IPS-NIHi7 (cell line): ENCODE measurements around the gene PARP12.

Experiments
- DNase-seq: peaks from one replicate; pipeline ENCODE4 v3.0.0; 2012; ENCODE audit warnings: mixed read lengths; ENCODE audit errors: extremely low spot score

PARP12 gene

DNA sequence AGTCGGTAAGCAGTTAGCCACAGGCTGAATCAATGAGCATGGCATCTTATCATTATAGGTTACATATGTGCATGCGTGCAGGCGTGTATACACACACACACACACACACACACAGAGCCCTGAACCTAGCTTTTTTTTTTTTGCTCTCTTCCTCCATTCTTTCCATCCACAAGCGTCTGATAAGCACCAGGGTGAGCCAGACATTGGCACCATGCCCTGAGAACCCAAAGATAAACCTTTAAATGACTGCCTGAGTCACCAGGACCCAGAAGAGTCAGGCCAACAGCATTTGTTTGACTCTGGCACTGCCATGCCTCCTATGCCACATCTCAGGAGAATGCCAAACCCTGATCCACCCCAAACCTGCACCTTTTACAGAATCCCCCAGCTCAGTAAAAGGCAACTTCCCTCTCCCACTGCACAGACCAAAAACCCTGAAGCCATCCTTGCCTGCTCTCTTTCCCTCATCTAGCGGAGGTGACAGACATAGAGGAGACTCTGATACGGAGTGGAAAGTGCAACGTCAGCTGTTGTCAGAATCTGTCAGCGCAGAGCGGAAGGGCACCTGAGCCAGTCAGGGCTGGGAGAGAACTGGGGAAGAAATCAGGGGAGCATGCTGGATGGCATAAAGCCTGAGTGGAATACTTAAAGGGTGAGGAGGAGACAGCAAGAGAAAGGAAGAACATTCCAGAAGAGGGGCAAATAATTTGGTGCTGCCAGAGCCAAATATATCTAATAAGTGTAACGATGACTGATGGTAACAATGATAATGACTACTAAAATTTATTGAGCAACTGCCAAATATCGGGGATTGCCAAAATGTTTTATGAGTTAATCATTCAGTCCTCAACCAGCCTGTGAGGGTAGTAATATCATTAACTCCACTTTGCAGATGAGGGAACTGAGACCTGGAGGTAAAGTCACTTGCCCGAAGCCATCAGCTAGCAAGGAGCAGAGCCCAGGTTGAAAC, 3.2 kb downstream of the PARP12 start:
- no peak for DNase-seq

DNA sequence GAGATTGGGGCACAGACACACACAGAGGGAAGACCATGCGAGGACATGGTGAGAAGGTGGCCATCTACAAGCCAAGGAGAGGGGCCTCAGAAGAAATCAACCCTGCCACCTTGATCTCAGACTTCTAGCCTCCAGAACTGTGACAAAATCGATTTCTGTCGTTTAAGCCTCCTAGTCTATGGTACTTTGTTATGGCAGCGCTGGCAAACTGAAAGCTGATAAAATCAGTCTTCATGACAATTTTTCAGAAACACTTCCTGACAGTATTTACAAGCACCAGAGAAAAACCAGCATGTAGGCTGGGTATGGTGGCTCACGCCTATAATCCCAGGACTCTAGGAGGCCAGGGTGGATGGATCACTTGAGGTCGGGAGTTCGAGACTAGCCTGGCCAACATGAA, 4.2 kb downstream of the PARP12 start:
- DNase-seq = no peak

DNA sequence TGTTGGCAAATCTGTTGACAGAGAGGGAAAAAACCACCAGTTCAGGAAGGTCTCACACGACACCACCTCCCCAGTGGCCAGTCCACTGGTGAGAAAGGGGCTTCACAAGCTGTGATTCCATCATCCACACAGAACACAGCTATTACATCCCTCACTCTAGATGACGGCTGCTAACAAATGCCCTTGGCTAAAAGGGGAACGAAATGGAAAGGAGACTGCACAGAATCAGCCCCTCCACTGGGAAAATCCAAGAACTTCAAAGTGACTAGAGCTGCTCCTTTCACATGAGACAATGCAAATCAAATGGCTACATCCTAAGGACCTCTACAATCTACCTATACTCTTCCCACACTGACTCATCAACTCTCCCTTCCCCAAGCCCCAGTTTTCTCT, 5.6 kb downstream of the PARP12 start:
- no peak for DNase-seq

DNA sequence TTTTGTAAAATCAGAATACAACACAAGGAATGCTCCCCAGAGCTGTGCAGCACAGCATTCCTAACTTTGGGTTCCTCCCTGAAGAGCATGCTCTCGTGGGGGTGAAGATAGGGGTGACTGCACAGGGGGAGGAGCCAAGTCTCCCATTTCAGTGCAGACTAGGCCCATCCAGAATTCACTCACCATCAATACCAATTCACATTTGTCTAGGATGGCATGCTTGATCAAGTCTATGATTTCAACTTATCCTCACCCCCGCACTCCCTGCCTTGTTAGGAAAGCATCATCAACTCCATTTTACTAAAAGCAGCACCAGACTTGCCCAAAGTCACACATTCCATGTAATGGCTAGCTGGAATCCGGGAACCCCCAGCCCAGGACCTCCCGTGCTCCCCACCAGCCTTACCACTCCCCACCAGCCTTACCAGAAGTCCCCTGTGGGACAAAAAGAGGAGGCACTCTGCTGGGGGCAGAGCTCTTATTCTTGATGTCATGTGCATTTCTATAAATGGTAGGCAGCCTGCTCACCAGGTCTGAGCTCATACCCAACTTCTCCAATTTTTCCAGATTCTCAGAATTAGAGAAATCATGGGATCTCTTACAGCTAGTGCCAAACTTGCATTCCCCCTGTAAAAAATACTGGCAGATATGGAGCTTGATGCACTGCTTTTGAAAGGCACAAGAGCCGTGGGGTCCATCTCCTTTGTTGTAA, 6.2 kb downstream of the PARP12 start:
- DNase-seq = no peak

DNA sequence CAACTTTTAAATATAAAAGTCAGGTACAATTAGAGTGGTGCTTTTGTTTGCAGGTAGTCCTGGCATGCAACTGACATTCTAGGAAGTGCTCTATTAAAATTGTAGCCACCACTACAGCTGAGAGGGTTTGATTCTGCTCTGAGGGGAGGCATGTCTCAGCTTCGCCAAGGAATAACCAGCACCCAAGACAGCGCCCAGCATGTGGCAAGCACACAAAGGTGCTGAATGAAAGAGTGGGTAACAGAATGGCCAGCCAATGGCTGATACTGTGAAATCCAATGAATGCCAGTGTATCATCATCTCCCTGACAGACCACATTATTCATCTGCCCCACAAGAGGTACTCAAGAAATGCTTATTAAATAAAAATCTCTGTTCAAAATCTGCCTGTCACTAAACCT, 6.9 kb downstream of the PARP12 start:
- DNase-seq = no peak

DNA sequence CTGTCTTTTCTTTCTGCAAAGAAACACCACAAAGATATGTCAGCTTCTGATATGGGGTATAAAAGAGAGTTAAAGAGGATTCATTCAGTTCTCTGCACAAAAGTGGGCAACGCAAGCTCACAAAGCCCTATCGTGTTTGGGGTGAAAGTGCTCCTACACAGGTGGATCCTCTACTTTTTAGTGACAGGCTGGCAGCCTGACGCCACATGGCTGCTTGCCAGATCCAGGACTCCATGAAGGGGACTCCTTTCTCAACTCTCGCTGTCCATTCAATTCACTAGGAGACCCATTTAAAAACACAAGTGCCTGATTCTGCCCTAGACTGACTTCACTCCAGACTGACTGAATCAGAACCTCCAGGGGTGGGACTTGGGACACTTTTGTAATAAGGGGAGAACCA, 8.0 kb downstream of the PARP12 start:
- no peak for DNase-seq

DNA sequence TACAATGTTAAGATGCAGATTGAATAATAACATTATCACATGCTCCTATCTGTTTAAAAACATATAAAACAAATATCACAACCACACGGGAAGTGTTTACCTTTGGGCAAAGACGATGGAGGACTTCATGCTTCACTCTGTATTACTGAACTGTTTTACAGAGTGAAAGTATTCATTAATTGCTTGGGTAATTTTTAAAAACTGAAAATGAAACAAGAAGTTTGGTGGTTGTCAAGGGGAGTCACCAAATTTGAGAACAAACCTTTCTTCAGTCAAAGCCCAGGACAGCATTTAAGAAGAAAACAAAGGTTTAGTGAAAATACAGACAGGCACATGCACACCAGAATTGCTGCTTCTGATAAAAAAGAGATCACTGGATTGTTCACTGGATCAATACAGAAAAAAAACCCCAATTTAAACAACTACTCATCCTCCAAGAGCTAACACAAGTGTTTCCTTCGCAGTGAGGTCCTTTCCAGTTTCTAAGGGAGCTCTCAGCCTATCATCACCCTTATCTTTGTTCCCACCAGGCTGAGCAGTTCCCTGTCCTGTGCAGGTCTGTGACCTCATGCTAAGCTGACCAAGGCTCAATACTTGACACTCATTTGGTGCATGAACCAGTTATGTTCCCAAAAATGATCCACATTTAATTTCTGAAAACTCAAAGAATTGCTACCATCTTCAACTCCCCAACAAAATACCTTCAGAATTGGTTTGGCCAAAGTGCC, 8.8 kb downstream of the PARP12 start:
- no peak for DNase-seq

DNA sequence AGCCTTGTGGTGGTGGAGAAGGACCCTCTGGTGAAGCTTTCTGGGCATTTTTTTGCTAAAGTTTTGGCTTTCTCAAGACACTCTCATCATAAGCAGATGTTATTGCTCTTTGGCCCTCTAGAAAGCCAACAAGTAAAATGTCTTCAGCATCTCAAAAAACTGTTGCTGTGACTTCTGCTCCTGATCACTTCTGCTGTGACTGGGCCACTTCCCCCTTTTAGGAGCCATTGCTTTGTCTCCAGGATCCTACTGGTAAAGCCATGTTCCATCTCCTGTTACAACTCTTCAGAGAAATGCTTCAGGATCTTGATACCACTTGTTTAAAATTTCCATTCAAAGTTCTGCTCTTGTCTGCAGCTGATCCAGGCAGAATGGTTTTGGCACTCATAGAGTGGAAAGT, 10.9 kb downstream of the PARP12 start:
- DNase-seq = no peak

DNA sequence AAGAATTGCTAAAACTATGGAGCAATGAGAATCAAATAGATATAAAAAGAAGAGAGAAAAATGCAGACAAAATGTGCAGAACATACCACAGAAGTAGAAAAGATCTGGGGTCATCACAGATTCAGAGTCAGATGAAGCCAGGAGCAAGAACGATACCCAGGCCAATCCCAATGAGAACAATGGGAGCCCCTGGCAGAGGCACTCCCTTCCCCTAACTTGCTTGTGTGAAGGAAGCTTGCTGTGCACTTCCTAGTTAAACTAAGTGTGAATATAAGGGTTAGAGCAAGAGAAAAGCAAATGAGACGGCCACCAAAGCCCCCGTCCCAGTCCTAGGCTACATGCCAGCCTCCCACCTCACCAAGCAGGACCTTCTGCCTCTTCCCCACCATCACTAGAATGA, 12.7 kb downstream of the PARP12 start:
- no peak for DNase-seq

DNA sequence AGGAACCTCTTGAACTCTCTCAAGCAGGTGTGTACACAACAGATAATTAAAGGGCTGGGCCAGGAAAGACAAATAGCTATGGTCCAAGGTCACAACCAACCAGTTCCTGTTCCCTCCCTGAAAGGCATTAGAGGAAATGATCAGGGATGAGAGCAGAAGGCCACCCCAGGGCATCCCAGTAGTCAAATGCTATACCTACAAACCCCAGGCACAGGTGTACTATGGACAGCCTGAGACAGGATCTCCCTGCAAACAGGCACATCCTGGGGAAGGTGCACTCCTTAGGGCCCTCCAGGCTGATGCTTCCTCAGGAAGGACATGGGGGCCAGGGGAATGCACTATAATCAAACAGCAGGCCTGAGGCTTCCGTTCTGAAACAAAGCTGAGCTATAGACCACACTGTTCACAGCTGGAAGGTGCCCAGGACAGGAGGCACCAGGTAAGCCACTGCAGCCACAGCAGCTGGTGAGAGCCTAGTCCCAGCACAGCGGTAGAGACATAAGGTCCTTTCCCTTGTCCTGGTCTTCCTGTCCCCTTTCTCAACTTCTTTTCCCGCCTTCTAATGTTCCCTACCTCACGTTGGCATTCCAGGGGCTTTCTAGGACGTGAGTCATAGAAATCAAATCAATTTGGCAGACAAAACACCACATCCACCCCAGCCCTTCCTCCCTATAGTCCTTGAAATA, 13.3 kb downstream of the PARP12 start:
- no peak for DNase-seq

DNA sequence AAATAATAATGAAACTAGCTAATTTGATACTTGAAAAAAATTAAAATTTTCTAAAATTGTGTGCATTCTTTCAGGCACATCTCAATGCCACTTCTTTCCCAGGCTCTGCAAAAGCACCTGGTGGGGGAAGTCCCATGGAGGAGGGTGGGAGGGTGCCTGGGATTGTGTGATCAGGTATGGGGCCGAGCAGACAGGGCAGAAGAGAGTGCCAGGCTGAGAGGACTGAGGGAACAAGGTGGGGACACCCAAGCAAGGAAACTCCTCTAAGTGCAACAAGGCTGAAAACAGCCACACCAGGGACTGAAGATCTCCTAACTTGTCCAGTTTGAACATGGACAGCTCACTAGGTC, 13.8 kb downstream of the PARP12 start:
- DNase-seq = no peak

DNA sequence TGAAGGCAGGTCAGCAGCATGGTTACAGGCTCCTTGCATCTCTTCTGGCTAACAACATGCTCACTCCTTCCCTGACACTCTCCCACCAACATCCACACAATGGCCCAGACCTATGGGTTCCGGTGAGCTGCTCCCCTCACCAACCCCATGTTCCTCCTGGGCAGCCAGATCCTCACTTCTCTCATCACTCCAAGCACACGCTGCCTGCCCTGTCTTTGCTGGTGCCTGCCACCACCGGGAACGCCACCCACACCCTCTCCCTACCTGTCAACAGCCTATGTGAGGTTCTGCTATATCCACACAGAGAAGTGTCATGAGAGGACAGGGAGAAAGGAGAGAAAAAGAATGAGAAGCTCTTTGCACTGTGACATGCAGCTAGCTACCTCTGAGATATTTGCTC, 14.6 kb downstream of the PARP12 start:
- no peak for DNase-seq

DNA sequence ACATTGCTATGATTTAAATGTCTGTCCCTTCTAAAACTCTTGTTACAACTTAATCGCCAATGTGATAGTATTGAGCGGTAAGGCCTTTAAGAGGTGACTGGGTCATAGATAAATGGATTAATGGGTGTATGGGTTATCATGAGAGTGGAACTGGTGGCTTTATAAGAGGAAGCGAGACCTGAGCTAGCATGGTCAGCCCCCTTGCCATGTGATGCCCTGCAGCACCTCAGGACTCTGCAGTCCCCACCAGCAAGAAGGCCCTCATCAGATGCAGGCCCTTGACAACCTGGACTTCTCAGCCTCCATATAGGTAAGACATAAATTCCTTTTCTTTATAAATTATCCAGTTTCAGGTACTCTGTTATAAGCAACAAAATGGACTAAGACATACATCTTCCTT, 15.6 kb downstream of the PARP12 start:
- no peak for DNase-seq

DNA sequence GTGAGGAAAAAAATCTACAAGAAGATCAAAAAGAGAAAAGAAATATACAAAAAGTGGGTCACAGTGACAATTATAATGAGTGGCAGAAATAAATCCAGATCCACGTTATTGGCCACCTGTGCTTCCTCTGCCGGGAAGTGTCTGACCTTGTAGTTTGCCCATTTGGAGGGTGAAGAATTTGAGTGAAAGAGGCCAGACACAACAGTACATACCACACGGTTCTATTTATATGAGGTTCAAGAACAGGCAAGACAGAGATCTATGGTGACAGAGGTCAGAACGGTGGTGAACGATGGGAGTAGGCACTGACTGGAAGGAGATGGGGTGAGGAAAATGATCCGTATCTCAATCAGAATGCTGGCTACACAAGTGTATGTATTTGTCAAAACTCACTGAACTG, 17.1 kb downstream of the PARP12 start:
- DNase-seq = no peak

DNA sequence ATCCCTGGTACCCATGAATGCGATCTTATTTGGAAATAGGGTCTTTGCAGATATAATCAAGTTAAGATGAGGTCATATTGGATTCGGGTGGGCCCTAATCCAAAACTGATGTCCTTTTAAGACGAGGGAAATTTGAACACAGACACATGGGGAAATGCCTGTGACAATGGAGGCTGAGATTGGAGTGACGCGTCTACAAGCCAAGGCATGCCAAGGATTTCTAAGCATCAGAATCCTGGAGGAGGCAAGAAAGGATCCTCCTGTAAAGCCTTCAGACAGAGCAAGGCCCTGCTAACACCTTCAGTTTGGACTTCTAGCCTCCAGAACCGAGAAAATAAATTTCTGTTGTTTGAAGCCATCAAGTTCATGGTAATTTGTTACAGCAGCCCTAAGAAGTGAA, 18.5 kb downstream of the PARP12 start:
- DNase-seq = no peak

DNA sequence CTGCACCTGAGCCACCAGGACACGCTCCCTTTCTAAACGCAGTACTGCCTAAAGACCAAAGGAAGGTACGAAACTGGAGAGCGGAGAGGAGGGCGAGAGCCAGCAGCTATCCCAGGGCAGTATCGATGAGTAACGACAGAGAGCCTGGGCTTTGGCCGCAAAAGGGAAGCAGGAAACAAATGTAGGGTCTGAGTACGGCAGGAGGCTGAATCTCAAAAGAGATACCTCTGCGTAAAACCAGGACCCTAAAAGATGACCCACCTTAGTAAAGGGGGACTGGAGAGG, 20.4 kb downstream of the PARP12 start:
- no peak for DNase-seq

DNA sequence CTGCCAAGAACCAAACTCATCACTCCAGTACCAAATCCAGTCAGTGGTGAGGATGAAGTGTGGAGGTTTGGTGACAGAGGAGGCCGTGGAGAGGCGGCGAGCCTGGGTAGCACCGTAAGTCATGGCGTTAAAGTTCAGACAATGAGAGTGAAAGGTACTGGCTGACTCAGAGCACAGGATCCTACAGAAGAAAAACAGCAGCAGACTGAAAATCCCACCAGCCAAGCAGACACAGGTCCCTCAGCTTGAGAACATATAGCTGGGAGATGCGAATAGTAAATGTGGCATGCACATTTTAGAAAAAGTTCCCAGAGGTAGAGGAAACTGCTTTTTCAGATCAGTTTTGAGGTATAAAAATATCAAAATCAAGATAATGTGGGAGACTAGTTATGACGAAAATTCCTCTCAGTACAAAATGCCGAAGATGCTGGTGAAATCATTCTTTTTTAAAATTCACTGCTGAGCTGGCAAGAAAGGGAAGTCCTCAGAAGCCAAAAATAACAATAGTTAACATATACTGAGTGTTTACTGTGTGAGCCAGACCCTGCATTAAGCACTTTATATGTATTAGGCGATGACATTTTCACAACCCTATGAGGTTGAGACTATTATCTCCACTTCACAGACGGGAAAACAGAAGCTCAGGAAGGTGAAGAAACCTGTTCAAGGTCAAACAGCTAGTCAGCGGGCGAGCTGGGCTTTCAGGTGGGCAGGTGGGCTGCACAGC, 20.9 kb downstream of the PARP12 start:
- DNase-seq = no peak

DNA sequence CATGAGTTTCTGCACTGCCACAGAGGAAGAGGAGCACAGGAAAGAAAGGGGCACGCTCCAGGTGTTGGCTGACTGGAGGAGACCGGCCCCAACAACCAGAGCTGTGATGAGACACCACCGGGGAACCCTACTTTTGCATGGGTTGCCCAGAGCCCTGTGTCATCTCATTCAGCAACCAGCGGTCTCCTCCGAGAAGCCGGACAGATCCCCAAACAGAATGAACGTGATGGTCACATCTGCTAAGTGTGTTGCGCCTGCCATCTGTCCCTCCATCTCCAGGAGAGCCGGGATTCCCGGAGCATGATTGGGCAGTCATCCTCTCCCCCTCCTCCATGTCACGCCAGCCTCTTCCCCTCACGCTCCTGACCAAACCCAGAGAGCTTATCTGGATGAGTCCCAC, 22.9 kb downstream of the PARP12 start:
- DNase-seq = no peak

DNA sequence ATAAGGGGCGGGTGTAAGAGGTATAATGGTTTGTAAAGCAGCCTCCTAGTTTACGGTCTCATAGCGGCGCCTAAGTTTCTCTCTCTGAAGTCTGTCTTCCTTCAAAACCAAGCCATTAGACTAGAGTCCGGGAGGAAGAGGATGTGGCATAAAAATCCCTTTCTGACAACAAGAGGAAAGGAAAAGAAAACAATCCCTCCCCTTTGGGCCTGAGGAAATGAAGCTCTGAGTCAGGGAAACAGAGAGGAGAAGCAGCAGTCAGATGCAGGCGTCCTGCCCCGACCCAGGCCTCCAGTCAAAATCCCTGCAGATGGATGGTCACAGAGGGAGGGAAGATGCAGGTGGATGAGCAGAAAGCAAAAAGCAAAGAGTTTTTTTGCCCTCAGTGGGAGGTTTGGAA, 23.7 kb downstream of the PARP12 start:
- no peak for DNase-seq

DNA sequence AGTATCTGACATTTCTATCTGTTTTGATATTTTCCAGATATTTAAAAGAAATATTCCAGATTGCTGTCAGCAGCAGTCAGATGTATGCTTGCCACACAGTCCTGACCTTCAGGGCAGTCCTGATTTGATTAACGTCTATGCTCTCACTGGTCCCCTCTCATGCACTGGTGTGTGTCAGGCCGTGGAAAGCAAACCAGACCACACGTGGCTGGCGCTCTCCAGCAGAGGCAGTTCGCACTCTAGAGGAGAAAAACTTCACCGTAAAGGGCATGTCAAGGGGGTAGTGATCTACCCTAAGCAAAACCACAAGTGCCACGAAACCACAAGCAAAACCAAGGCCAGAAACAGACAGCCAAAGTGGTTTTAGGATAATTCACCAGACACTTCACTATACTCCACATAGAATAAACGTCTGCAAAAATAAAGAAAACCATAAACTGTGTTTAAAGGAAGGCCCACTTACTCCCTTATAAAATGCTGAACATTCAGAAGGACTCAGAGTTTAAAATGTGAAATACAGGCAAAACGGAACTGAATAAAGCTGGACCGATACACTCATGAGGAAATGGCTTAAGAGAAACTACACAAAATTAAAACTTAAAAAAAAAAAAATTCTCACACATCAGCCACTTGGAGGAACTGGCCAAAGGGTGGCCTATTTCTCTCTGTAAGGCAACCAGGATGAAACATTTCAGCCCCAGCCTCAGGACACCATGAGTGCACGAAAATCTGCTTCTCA, 26.4 kb downstream of the PARP12 start:
- DNase-seq = no peak
